Left lung (tissue), 14 donors: ENCODE measurements around the gene SUPT20HL1. TPM values are rescaled to one million over a fixed set of nuclear protein-coding genes. Genes with fewer than 3 reads are reported as not detected.
"Not testable (repeated sequence)": the region's sequence is repeated elsewhere in the genome, so short reads cannot be mapped to it uniquely, and the experiment has no call there.

Source experiments
- ATAC-seq: fragments of 200-7000 bp; cut with Tn5 transposase; one replicate; pipeline ENCODE4 v1.9.1; 2020; ENCODE audit warnings: moderate library complexity
- DNase-seq, 4 donors: peaks; one replicate each; pipeline ENCODE4 v3.0.0-alpha.2; 2013 to 2020
- H3K27ac ChIP-seq, 2 donors: fragments of 200-600 bp; sonication (generic) in 1 of 2; one replicate each; pipeline versions ENCODE4 v1.5.0 to v1.8.0; 2020 to 2021
- H3K27me3 ChIP-seq, 2 donors: fragments of 200-600 bp; sonication (generic) in 1 of 2; one replicate each; pipeline versions ENCODE4 v1.5.0 to v1.8.0; 2020 to 2021
- H3K36me3 ChIP-seq, 2 donors: fragments of 200-600 bp; sonication (generic) in 1 of 2; one replicate each; pipeline versions ENCODE4 v1.5.0 to v1.8.0; 2020 to 2021
- H3K4me1 ChIP-seq, 2 donors: fragments of 200-600 bp; one replicate each; pipeline ENCODE4 v1.8.0; 2021
- H3K4me3 ChIP-seq, 2 donors: fragments of 200-600 bp; sonication (generic) in 1 of 2; one replicate each; pipeline versions ENCODE4 v1.5.0 to v1.8.0; 2020 to 2021; ENCODE audit warnings: mild to moderate bottlenecking in 1 of 2
- H3K9me3 ChIP-seq, 2 donors: fragments of 200-600 bp; sonication (generic) in 1 of 2; one replicate each; pipeline versions ENCODE4 v1.5.0 to v1.8.0; 2020 to 2021
- intact Hi-C, 2 donors: fragments of 100-400 bp; cut with DNase I; formaldehyde crosslinking; loops; one replicate each; pipeline versions ENCODE4 v1.11.2 to v1.14.2; 2022
- long read RNA-seq, 12 donors: library from polyadenylated mRNA in 2 of 12; unstranded in 2 of 12; transcript quantifications; one replicate each; pipeline ENCODE4 v2.0.0 and lab custom pipeline, GENCODE V29; 2019 to 2026
- polyA plus RNA-seq, 6 donors: library from polyadenylated mRNA; unstranded; fragments of 120-200 nt; gene quantifications; one replicate each; pipeline ENCODE4 v1.2.1, GENCODE V29; 2013; ENCODE audit not compliant: insufficient read length in 6 of 6
- total RNA-seq, 2 donors: library from RNA; stranded (reverse); fragmentation: NEBNext Ultra II Directional; extraction: Animal tissue kit (Norgen Biotek cat#: 25700); gene quantifications; one replicate each; pipeline ENCODE4 v1.2.1, GENCODE V29; 2021
- TF ChIP-seq, protein P1 (sequence below), 2 donors: fragments of 200-600 bp; sonication (generic) in 1 of 2; IDR thresholded peaks; one replicate each; pipeline versions ENCODE4 v1.5.0 to v1.8.0; 2021; ENCODE audit warnings: antibody characterized with exemption in 2 of 2
- donor health status: DM: no; HTN: yes; CAD: no.
- donor health status: DM: no; HTN: no; CAD: no.

Gene SUPT20HL1
- total RNA-seq (not detected), polyA plus RNA-seq (under 1 TPM in 1 of 6 donors, not detected in 5; 0.07 TPM)
- long read RNA-seq, donor 1 = 0 reads
- long read RNA-seq, donor 2 = 0 reads
- long read RNA-seq, donor 3 = 0 reads
- long read RNA-seq, donor 4 = 0 reads
- long read RNA-seq, donor 5 = 0 reads
- long read RNA-seq, donor 6 = 0 reads
- long read RNA-seq, donor 7 = 0 reads
- long read RNA-seq, donor 8 = 0 reads
- long read RNA-seq, donor 9 = 0 reads
- long read RNA-seq, donor 10 = 0 reads
- long read RNA-seq, donor 11 = 0 reads
- long read RNA-seq, donor 12 = 0 reads

DNA sequence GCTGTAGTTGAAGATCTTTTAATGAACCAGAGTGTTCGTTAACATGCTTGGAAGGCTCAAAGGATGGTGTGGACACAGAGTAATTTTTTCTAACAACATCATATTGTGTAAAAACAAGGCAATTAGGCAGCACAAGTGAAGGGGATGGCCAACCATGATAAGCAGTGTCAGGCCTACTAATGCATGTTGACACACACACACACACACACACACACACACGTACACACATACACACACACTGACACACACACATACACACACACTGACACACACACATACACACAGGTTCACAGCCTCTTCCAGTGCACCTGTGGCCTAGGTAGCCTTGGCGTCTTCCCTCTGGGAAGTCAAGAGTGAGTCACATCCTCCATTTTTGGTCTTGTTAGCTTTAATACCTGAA lies at the start of gene SUPT20HL1:
Gene SUPT20HL1, plus strand, starts transcription at position 368 of the 400 bp plus-strand sequence. CDS start 2,122 bp downstream, outside the sequence.
- no peaks in the 10 kb centered on the region for H3K4me1 ChIP-seq
- intact Hi-C loops = no loop called here
- no peak within 1 kb of the TSS for H3K27ac ChIP-seq
- ATAC-seq (no peak), DNase-seq (no peak)
- H3K36me3 ChIP-seq = no peaks in the 10 kb centered on the region
- H3K27me3 ChIP-seq = no peaks in the 10 kb centered on the region
- TF ChIP-seq, protein P1, sequence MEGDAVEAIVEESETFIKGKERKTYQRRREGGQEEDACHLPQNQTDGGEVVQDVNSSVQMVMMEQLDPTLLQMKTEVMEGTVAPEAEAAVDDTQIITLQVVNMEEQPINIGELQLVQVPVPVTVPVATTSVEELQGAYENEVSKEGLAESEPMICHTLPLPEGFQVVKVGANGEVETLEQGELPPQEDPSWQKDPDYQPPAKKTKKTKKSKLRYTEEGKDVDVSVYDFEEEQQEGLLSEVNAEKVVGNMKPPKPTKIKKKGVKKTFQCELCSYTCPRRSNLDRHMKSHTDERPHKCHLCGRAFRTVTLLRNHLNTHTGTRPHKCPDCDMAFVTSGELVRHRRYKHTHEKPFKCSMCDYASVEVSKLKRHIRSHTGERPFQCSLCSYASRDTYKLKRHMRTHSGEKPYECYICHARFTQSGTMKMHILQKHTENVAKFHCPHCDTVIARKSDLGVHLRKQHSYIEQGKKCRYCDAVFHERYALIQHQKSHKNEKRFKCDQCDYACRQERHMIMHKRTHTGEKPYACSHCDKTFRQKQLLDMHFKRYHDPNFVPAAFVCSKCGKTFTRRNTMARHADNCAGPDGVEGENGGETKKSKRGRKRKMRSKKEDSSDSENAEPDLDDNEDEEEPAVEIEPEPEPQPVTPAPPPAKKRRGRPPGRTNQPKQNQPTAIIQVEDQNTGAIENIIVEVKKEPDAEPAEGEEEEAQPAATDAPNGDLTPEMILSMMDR (IDR thresholded peaks at IDR 0.05) = no peak
- H3K9me3 ChIP-seq = no peaks in the 10 kb centered on the region
- H3K4me3 ChIP-seq = no peak within 1 kb of the TSS

DNA sequence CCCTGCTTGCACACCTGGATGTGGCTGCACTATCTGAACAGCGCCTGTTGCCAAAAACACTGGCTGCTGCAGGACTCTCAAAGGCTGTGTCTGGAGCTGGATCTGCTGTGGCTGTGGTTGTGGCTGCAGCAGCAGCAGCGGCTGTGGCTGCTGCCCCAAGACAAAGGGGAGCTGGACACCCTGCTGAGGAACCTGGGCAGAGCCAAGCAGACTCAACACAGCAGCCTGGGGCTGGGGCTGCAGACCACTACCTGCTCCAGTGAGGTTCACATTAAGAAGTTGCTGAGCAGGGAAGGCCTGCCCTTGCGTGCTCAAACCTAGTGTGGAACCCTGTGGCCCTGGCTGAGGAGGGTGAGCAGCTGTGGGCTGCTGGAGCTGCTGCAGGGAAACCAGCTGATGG lies 49.5 kb upstream of the SUPT20HL1 start:
- ATAC-seq, DNase-seq, H3K4me1 ChIP-seq, H3K27ac ChIP-seq, intact Hi-C loops, H3K4me3 ChIP-seq, H3K36me3 ChIP-seq, H3K9me3 ChIP-seq: not testable (repeated sequence)
- H3K27me3 ChIP-seq = peaks cover 0 to 11% of the 10 kb centered on the region in 2 donors

DNA sequence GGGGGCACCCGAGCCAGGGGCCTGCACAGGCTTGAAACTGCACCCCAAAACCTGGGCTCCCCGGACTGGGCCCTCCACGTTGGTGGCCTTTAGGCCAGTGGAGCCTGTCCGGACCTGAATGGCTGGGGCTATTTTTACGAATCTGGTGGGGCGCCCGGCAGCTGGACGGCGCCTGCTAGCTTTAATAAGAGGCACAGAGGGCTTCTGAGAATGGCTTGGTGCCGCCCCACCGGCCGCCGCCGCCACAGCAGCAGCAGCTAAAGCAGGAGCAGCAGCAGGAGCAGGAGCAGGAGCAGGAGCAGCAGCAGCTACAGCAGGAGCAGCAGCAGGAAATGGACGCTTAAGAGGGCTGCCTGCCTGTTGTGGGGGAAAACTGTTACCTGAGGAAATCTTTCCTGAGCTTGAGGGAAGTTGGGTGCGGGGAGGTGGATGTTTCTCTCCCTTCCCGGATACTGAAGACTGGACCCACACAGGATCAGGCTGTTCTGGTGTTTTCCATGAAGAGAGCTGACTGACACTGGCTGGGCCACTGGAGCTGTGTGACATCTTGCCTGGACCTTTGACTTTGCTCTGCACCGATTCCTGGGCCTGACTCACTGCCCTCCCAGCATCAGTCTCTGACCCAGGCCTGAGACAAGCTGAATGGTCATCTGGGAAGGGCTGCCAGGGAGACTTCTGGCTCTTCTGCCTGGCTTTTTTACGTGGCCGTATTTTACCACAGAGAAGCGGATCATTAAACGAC lies 48.8 kb upstream of the SUPT20HL1 start:
- H3K36me3 ChIP-seq, H3K4me1 ChIP-seq, ATAC-seq, intact Hi-C loops, H3K9me3 ChIP-seq, H3K4me3 ChIP-seq, DNase-seq, H3K27ac ChIP-seq: not testable (repeated sequence)
- H3K27me3 ChIP-seq = peaks cover 0 to 14% of the 10 kb centered on the region in 2 donors

DNA sequence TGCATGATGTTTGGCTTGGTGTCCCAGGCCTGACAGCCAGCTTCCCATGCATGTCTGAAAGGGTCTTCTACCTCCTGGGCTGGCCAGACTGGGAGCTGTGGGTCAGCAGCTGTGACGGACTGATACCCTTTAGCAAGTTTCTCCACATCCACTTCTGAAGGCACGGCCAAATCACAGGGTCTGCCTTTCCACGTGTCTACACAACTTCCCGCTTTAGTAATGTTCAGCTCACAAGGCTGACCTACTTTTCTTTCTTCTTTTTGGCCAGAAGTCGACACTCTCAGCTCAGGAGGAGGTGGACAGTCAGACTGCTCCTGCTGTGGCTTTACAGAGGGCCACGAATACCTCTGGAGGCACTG lies 48.2 kb upstream of the SUPT20HL1 start:
- H3K36me3 ChIP-seq, H3K4me3 ChIP-seq, intact Hi-C loops, H3K27me3 ChIP-seq, H3K4me1 ChIP-seq, H3K27ac ChIP-seq, ATAC-seq, H3K9me3 ChIP-seq, DNase-seq: not testable (repeated sequence)

DNA sequence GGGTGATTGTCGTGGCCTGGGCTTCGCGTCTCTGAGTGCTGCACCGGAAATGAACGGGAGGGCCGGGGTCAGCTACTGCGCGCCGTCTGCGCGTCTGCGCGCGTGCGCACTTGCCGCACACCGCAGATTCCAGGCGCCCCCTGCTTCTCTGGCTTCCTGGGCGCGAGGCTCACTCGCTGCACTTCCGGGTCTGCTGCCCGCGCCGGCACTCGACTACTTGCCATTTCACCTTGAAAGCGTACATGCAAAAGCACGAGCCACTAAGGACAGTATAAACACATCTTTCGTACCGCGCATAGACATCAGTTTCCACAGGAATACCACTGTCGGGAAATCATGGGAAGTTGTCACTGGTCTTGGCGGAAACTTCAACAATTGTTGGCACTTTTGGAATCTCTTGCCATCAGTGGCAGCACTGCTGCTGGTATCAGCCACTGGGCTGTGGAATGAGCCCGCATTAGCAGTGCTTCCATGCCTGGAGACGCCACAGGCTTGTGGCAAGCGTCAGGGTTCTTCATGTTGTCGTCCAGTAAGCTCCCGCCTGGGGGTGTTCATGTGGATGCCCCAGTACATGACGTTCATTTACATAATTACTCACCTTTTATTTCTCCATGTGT lies 46.3 kb upstream of the SUPT20HL1 start, which contains the start of gene SUPT20HL2:
Gene SUPT20HL2, minus strand, starts transcription at position 51 of the 617 bp plus-strand sequence. CDS start 754 bp downstream, outside the sequence.
- Histone ChIP-seq H3K4me1 (no peaks in the 10 kb centered on the region), H3K4me3 (no peak within 1 kb of the TSS), H3K9me3 (no peaks in the 10 kb centered on the region), H3K27ac (no peak within 1 kb of the TSS), H3K36me3 (no peaks in the 10 kb centered on the region), H3K27me3 (peaks cover 0 to 6% of the 10 kb centered on the region in 2 donors)
- TF ChIP-seq, protein P1 (IDR thresholded peaks at IDR 0.05) = no peak
- DNase-seq (no peak), ATAC-seq (no peak)
- intact Hi-C loops = no loop called here

DNA sequence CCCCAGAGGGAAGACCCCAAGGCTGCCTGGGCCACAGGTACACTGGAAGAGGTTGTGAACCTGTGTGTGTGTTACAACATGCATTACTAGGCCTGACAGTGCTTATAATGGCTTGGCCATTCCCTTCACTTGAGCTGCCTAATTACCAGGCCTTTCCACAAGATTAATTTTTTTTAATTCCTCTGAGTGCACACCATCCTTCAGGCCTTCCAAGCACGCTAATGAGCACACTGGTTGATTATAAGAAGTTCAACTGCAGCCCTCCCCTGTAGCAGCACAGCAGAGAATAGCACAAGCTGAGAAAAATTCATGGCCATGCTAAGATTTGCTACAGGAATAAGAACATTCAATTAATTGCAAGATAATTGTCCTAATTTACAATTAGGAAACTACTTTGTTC lies 44.3 kb upstream of the SUPT20HL1 start:
- Histone ChIP-seq H3K27me3 (peaks cover 0 to 6% of the 10 kb centered on the region in 2 donors), H3K4me1 (no peaks in the 10 kb centered on the region), H3K27ac (no peak overlapping the region), H3K4me3 (no peak overlapping the region), H3K36me3 (no peaks in the 10 kb centered on the region), H3K9me3 (no peaks in the 10 kb centered on the region)
- DNase-seq (no peak), ATAC-seq (no peak)
- intact Hi-C loops = no loop called here
- TF ChIP-seq, protein P1 (IDR thresholded peaks at IDR 0.05) = no peak
